ENCODE data around the gene USP17L25.
"Not testable (repeated sequence)": the region's sequence is repeated elsewhere in the genome, so short reads cannot be mapped to it uniquely, and the experiment has no call there.

DNA sequence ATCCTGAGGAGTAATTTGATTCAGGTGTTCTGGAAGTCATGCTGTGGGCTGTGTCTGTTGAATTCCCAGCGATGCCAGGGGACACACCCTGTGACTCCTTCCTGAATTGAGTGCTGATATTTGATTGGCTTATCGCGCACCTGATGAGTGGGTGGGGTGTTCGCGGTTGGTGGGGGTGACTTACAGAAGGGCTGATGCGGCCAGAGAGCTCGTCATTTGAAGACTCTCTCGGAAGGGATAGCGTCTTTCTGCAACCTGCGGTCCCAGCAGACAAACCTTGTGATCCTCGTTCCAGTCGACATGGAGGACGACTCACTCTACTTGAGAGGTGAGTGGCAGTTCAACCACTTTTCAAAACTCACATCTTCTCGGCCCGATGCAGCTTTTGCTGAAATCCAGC lies 18.9 kb downstream of the USP17L25 start, which contains the start of gene USP17L28:
- not testable (repeated sequence) for TF ChIP-seq POLR2A (IDR thresholded peaks at IDR 0.05; ENCODE audit: low read depth, low read length); TAF1 (IDR thresholded peaks at IDR 0.05; ENCODE audit: borderline replicate concordance, low read depth, low read length); POLR2AphosphoS5 (IDR thresholded peaks at IDR 0.05; ENCODE audit: low read depth, low read length)
